Rectal smooth muscle tissue (tissue), 1 donor: ENCODE measurements around the gene DLL4.
A peak's percentile ranks its signal among the peaks of the same experiment; 100 is the strongest.

Experiments used
- H3K27ac ChIP-seq: one replicate; pipeline ENCODE4 v1.7.0; 2013; ENCODE audit warnings: low read depth, low read length, inconsistent platforms
- H3K27me3 ChIP-seq: one replicate; pipeline ENCODE4 v1.7.0; 2013; ENCODE audit warnings: low read length; ENCODE audit not compliant: control insufficient read depth, insufficient read depth
- H3K36me3 ChIP-seq: one replicate; pipeline ENCODE4 v1.7.0; 2013; ENCODE audit warnings: low read length; ENCODE audit not compliant: control insufficient read depth, insufficient read depth
- H3K4me1 ChIP-seq: one replicate; pipeline ENCODE4 v1.7.0; 2013; ENCODE audit warnings: low read length; ENCODE audit not compliant: control insufficient read depth, insufficient read depth
- H3K4me3 ChIP-seq: one replicate; pipeline ENCODE4 v1.7.0; 2013; ENCODE audit warnings: low read length
- H3K9ac ChIP-seq: one replicate; pipeline ENCODE4 v1.7.0; 2013; ENCODE audit warnings: low read length

The DLL4 gene

GRCh38 chr15:40934457-40934856, 5.3 kb downstream of the DLL4 start:
- Histone ChIP-seq H3K4me3 (peak overlapping the region; percentile 15), H3K27me3 (peaks cover 7% of the 10 kb centered on the region), H3K4me1 (peaks cover under 1% of the 10 kb centered on the region), H3K27ac (no peak overlapping the region), H3K36me3 (peaks cover 4% of the 10 kb centered on the region), H3K9ac (no peak overlapping the region)

- Histone ChIP-seq H3K9ac (no peak overlapping the region), H3K27me3 (peaks cover 5% of the 10 kb centered on the region), H3K4me1 (no peaks in the 10 kb centered on the region), H3K4me3 (no peak overlapping the region), H3K27ac (no peak overlapping the region), H3K36me3 (peaks cover 4% of the 10 kb centered on the region)
These were observed 7.1 kb downstream of the DLL4 start for GRCh38 chr15:40936234-40936708.

- H3K4me3 ChIP-seq, result no peak overlapping the region
These were observed 7.8 kb downstream of the DLL4 start for GRCh38 chr15:40936709-40937666.

GRCh38 chr15:40937762-40938535, 8.8 kb downstream of the DLL4 start:
- no peaks in the 10 kb centered on the region for H3K4me1 ChIP-seq
- H3K4me3 ChIP-seq, result no peak overlapping the region
- H3K9ac ChIP-seq, result no peak overlapping the region
- peaks cover 4% of the 10 kb centered on the region for H3K36me3 ChIP-seq
- H3K27ac ChIP-seq, result no peak overlapping the region
- H3K27me3 ChIP-seq, result no peaks in the 10 kb centered on the region

More at GRCh38 chr15:40936709-40937666, 7.8 kb downstream of the DLL4 start:
- H3K27me3 ChIP-seq, result no peaks in the 10 kb centered on the region
- H3K36me3 ChIP-seq, result peaks cover 4% of the 10 kb centered on the region
- no peak overlapping the region for H3K27ac ChIP-seq
- no peaks in the 10 kb centered on the region for H3K4me1 ChIP-seq
- no peak overlapping the region for H3K9ac ChIP-seq

- Histone ChIP-seq H3K9ac (no peak overlapping the region), H3K4me3 (no peak overlapping the region), H3K36me3 (peaks cover 4% of the 10 kb centered on the region), H3K27me3 (no peaks in the 10 kb centered on the region), H3K4me1 (no peaks in the 10 kb centered on the region), H3K27ac (no peak overlapping the region)
These were observed 9.4 kb downstream of the DLL4 start for GRCh38 chr15:40938536-40938870.

GRCh38 chr15:40940296-40940801, 11.2 kb downstream of the DLL4 start:
- Histone ChIP-seq H3K27me3 (no peaks in the 10 kb centered on the region), H3K27ac (peak overlapping the region; percentile 12), H3K4me1 (no peaks in the 10 kb centered on the region), H3K9ac (no peak overlapping the region), H3K36me3 (no peaks in the 10 kb centered on the region), H3K4me3 (no peak overlapping the region)

- Histone ChIP-seq H3K27me3 (no peaks in the 10 kb centered on the region), H3K4me1 (no peaks in the 10 kb centered on the region), H3K36me3 (no peaks in the 10 kb centered on the region), H3K4me3 (peak overlapping the region; percentile 66), H3K9ac (peak overlapping the region; percentile 24), H3K27ac (peak overlapping the region; percentile 44)
These were observed 12.0 kb downstream of the DLL4 start for GRCh38 chr15:40941068-40941527.

GRCh38 chr15:40941528-40942336, 12.6 kb downstream of the DLL4 start:
- Histone ChIP-seq H3K9ac (peak overlapping the region; percentile 24), H3K4me1 (no peaks in the 10 kb centered on the region), H3K4me3 (peak overlapping the region; percentile 66), H3K27ac (peak overlapping the region; percentile 44), H3K27me3 (no peaks in the 10 kb centered on the region), H3K36me3 (no peaks in the 10 kb centered on the region)

- Histone ChIP-seq H3K4me1 (no peaks in the 10 kb centered on the region), H3K4me3 (peak overlapping the region; percentile 52)
These were observed 13.3 kb downstream of the DLL4 start for GRCh38 chr15:40942337-40942854.

GRCh38 chr15:40942878-40943277, 13.7 kb downstream of the DLL4 start:
- no peaks in the 10 kb centered on the region for H3K4me1 ChIP-seq
- no peaks in the 10 kb centered on the region for H3K36me3 ChIP-seq
- no peaks in the 10 kb centered on the region for H3K27me3 ChIP-seq
- no peak overlapping the region for H3K9ac ChIP-seq
- peak overlapping the region; percentile 52 for H3K4me3 ChIP-seq
- no peak overlapping the region for H3K27ac ChIP-seq

More at GRCh38 chr15:40942337-40942854, 13.3 kb downstream of the DLL4 start:
- H3K36me3 ChIP-seq, result no peaks in the 10 kb centered on the region
- peak overlapping the region; percentile 19 for H3K27ac ChIP-seq
- peak overlapping the region; percentile 10 for H3K9ac ChIP-seq
- H3K27me3 ChIP-seq, result no peaks in the 10 kb centered on the region

- H3K27ac ChIP-seq, result no peak overlapping the region
- H3K9ac ChIP-seq, result no peak overlapping the region
- no peak overlapping the region for H3K4me3 ChIP-seq
- H3K27me3 ChIP-seq, result no peaks in the 10 kb centered on the region
- no peaks in the 10 kb centered on the region for H3K4me1 ChIP-seq
- H3K36me3 ChIP-seq, result no peaks in the 10 kb centered on the region
These were observed 14.7 kb downstream of the DLL4 start for GRCh38 chr15:40943764-40944365.
